Liver (tissue), 9 donors: ENCODE results near the gene C20orf202. TPM values are rescaled to one million over a fixed set of nuclear protein-coding genes. Genes with fewer than 3 reads are reported as not detected.

ENCODE experiments used
- DNase-seq: peaks from one replicate; pipeline ENCODE4 v3.0.0-alpha.2; 2017; ENCODE audit warnings: low spot score
- H3K27ac ChIP-seq, 2 donors: one replicate each; pipeline ENCODE4 v1.7.0; 2013; ENCODE audit warnings: inconsistent platforms in 2 of 2, low read length in 2 of 2, control low read depth in 1 of 2, low read depth in 1 of 2, mild to moderate bottlenecking in 1 of 2
- H3K27me3 ChIP-seq, 4 donors: one replicate each; pipeline versions ENCODE4 v1.6.1 to v1.7.0; 2013; ENCODE audit warnings: low read length in 3 of 4, inconsistent platforms in 1 of 4, mild to moderate bottlenecking in 1 of 4, moderate library complexity in 1 of 4; ENCODE audit not compliant: control insufficient read depth in 4 of 4, insufficient read depth in 4 of 4
- H3K36me3 ChIP-seq, 4 donors: one replicate each; pipeline versions ENCODE4 v1.6.1 to v1.7.0; 2013; ENCODE audit warnings: low read length in 3 of 4, mild to moderate bottlenecking in 3 of 4, low read depth in 1 of 4, moderate library complexity in 1 of 4; ENCODE audit not compliant: control insufficient read depth in 4 of 4, insufficient read depth in 3 of 4
- H3K4me1 ChIP-seq, 4 donors: one replicate each; pipeline versions ENCODE4 v1.6.1 to v1.7.0; 2013; ENCODE audit warnings: low read length in 3 of 4, mild to moderate bottlenecking in 3 of 4, moderate library complexity in 1 of 4; ENCODE audit not compliant: control insufficient read depth in 4 of 4, insufficient read depth in 4 of 4
- H3K4me3 ChIP-seq, 3 donors: one replicate each; pipeline versions ENCODE4 v1.6.1 to v1.7.0; 2013; ENCODE audit warnings: low read length in 3 of 3, control low read depth in 1 of 3, low read depth in 1 of 3, mild to moderate bottlenecking in 1 of 3
- H3K9ac ChIP-seq, 2 donors: one replicate each; pipeline ENCODE4 v1.7.0; 2013; ENCODE audit warnings: low read length in 2 of 2, mild to moderate bottlenecking in 2 of 2, moderate library complexity in 2 of 2, control low read depth in 1 of 2, low read depth in 1 of 2
- H3K9me3 ChIP-seq, 4 donors: one replicate each; pipeline versions ENCODE4 v1.6.1 to v1.7.0; 2013; ENCODE audit warnings: low read length in 3 of 4; ENCODE audit not compliant: control insufficient read depth in 4 of 4
- ATF3 ChIP-seq: IDR thresholded peaks from 2 replicates; pipeline ENCODE4 v1.6.1; 2016; ENCODE audit warnings: antibody characterized with exemption
- CTCF ChIP-seq: fragments of 150-350 bp; IDR thresholded peaks from 2 replicates; pipeline ENCODE4 v1.5.1; 2017; ENCODE audit warnings: improper control_type of control experiment, low read depth, low read length; ENCODE audit not compliant: missing input control
- EGR1 ChIP-seq, 2 donors: IDR thresholded peaks; 2 replicates each; pipeline ENCODE4 v1.6.1; 2016 to 2018; ENCODE audit warnings: antibody characterized with exemption in 2 of 2, low read depth in 2 of 2
- FOXA1 ChIP-seq: IDR thresholded peaks from 2 replicates; pipeline ENCODE4 v1.6.1; 2016; ENCODE audit warnings: antibody characterized with exemption
- FOXA2 ChIP-seq: IDR thresholded peaks from 2 replicates; pipeline ENCODE4 v1.6.1; 2016; ENCODE audit warnings: antibody characterized with exemption
- GABPA ChIP-seq, 2 donors: IDR thresholded peaks in 1 of 2; conservative IDR thresholded peaks in 1 of 2; 2 replicates each; pipeline ENCODE4 v1.6.1; 2016; ENCODE audit warnings: antibody characterized with exemption in 2 of 2, mild to moderate bottlenecking in 1 of 2, moderate library complexity in 1 of 2
- HNF4A ChIP-seq, 2 donors: conservative IDR thresholded peaks; 2 replicates each; pipeline ENCODE4 v1.6.1; 2016; ENCODE audit warnings: antibody characterized with exemption in 2 of 2, mild to moderate bottlenecking in 2 of 2
- HNF4G ChIP-seq: IDR thresholded peaks from 2 replicates; pipeline ENCODE4 v1.6.1; 2016; ENCODE audit warnings: antibody characterized with exemption
- JUND ChIP-seq, 2 donors: IDR thresholded peaks; 2 replicates each; pipeline ENCODE4 v1.6.1; 2016; ENCODE audit warnings: antibody characterized with exemption in 2 of 2
- MAX ChIP-seq: IDR thresholded peaks from 2 replicates; pipeline ENCODE4 v1.6.1; 2016; ENCODE audit warnings: antibody characterized with exemption
- RAD21 ChIP-seq, 2 donors: IDR thresholded peaks; 2 replicates each; pipeline ENCODE4 v1.6.1; 2016; ENCODE audit warnings: antibody characterized with exemption in 2 of 2, mild to moderate bottlenecking in 2 of 2
- RXRA ChIP-seq, 2 donors: IDR thresholded peaks; 2 replicates each; pipeline ENCODE4 v1.6.1; 2017 to 2018; ENCODE audit warnings: antibody characterized with exemption in 2 of 2, mild to moderate bottlenecking in 1 of 2
- SP1 ChIP-seq: IDR thresholded peaks from 2 replicates; pipeline ENCODE4 v1.6.1; 2018; ENCODE audit warnings: antibody characterized with exemption, mild to moderate bottlenecking
- YY1 ChIP-seq: IDR thresholded peaks from 2 replicates; pipeline ENCODE4 v1.6.1; 2016; ENCODE audit warnings: antibody characterized with exemption, mild to moderate bottlenecking
- ZBTB33 ChIP-seq: IDR thresholded peaks from 2 replicates; pipeline ENCODE4 v1.6.1; 2016; ENCODE audit warnings: antibody characterized with exemption
- WGBS: extraction: QIAGEN DNeasy Blood & Tissue Kit; methylation state at CpG from one replicate; pipeline ENCODE4 v1.1.7; 2013; 5-methylcytosine and 5-hydroxymethylcytosine counted together
- polyA plus RNA-seq, 2 donors: library from polyadenylated mRNA; stranded (reverse) in 1 of 2; unstranded in 1 of 2; fragments of 200-250 nt in 1 of 2; fragments of >200 nt in 1 of 2; fragmentation: Nextera tagmentation in 1 of 2; extraction: Ambion mirVana in 1 of 2; gene quantifications; one replicate each; pipeline versions ENCODE4 v1.2.1 to v1.2.3, GENCODE V29; 2013 to 2015
- total RNA-seq, 2 donors: library from RNA; depleted of rRNA; stranded (reverse); fragments of >200 nt; gene quantifications; one replicate each; pipeline ENCODE4 v1.2.3, GENCODE V29; 2014
- donor health status: healthy.
- donor health status: healthy.
- donor health status: healthy.
- donor health status: healthy.
- donor health status: healthy.

C20orf202 gene
- total and polyA plus RNA-seq, 4 donors, result 0.07 to 0.42 (median 0.12) TPM

- Histone ChIP-seq H3K4me1 (peaks cover 2 to 9% (median 6%) of the 10 kb centered on the region in 4 donors), H3K36me3 (no peaks in the 10 kb centered on the region), H3K27ac (no peak overlapping the region), H3K9ac (no peak overlapping the region), H3K27me3 (no peaks in the 10 kb centered on the region), H3K9me3 (no peaks in the 10 kb centered on the region), H3K4me3 (no peak overlapping the region)
- TF ChIP-seq GABPA (IDR thresholded peaks at IDR 0.05 in 1 of 2, conservative IDR thresholded peaks at IDR 0.05 in 1 of 2), result no peak
- TF ChIP-seq ZBTB33, result no peak
- no peak for TF ChIP-seq JUND (IDR thresholded peaks at IDR 0.05)
- TF ChIP-seq EGR1 (IDR thresholded peaks at IDR 0.05; ENCODE audit: low read depth in 2 of 2), result no peak
- no peak for TF ChIP-seq CTCF
- TF ChIP-seq HNF4G, result no peak
- no peak for TF ChIP-seq HNF4A (conservative IDR thresholded peaks at IDR 0.05)
- TF ChIP-seq FOXA2, result no peak
- no peak for TF ChIP-seq YY1
- TF ChIP-seq RXRA (IDR thresholded peaks at IDR 0.05), result no peak
- DNase-seq, result no peak
- 89% methylated on average over 7 of the region's 7 CpGs for WGBS
Measured at GRCh38 chr20:1197801-1198200, 5.5 kb upstream of the C20orf202 start.

GRCh38 chr20:1198751-1199150 lies 4.5 kb upstream of the C20orf202 start:
- Histone ChIP-seq H3K27me3 (no peaks in the 10 kb centered on the region), H3K4me1 (peaks cover 0 to 3% (median 2%) of the 10 kb centered on the region in 4 donors), H3K9ac (no peak overlapping the region), H3K27ac (no peak overlapping the region), H3K36me3 (no peaks in the 10 kb centered on the region), H3K4me3 (no peak overlapping the region), H3K9me3 (no peaks in the 10 kb centered on the region)
- TF ChIP-seq RAD21 (IDR thresholded peaks at IDR 0.05) (no peak), FOXA2 (no peak), RXRA (IDR thresholded peaks at IDR 0.05) (no peak), JUND (IDR thresholded peaks at IDR 0.05) (no peak), FOXA1 (no peak), ZBTB33 (no peak), SP1 (no peak), MAX (no peak), HNF4A (conservative IDR thresholded peaks at IDR 0.05) (no peak), ATF3 (no peak), CTCF (no peak)
- no peak for DNase-seq
- 96% methylated on average over 5 of the region's 5 CpGs for WGBS
